HG03064 (cell line): ENCODE results near the gene FSTL4.

ENCODE experiments used
- ATAC-seq: cut with Tn5 transposase; IDR thresholded peaks from one replicate; pipeline ENCODE4 v1.9.1; 2021; ENCODE audit warnings: low read depth; ENCODE audit not compliant: unreplicated experiment

The FSTL4 gene

GRCh38 chr5:133333326-133334150 is 278.8 kb downstream of the FSTL4 start:
- no peak for ATAC-seq

- ATAC-seq: no peak
These were observed 279.8 kb downstream of the FSTL4 start for GRCh38 chr5:133332439-133333024.

GRCh38 chr5:133331941-133332340 is 280.4 kb downstream of the FSTL4 start:
- ATAC-seq: no peak

- no peak for ATAC-seq
These were observed 281.4 kb downstream of the FSTL4 start for GRCh38 chr5:133330956-133331355.

- no peak for ATAC-seq
These were observed 283.5 kb downstream of the FSTL4 start for GRCh38 chr5:133328800-133329199.

GRCh38 chr5:133327946-133328401 is 284.4 kb downstream of the FSTL4 start:
- ATAC-seq: no peak

- no peak for ATAC-seq
These were observed 286.0 kb downstream of the FSTL4 start for GRCh38 chr5:133326361-133326760.

- ATAC-seq: no peak
These were observed 286.5 kb downstream of the FSTL4 start for GRCh38 chr5:133325864-133326263.

GRCh38 chr5:133324926-133325325 is 287.4 kb downstream of the FSTL4 start:
- no peak for ATAC-seq

- ATAC-seq: no peak
These were observed 288.6 kb downstream of the FSTL4 start for GRCh38 chr5:133323494-133324457.

GRCh38 chr5:133322743-133323142 is 289.6 kb downstream of the FSTL4 start:
- ATAC-seq: no peak

GRCh38 chr5:133321833-133322420 is 290.4 kb downstream of the FSTL4 start:
- ATAC-seq: no peak

GRCh38 chr5:133321286-133321832 is 291.0 kb downstream of the FSTL4 start:
- no peak for ATAC-seq

GRCh38 chr5:133319905-133320520 is 292.3 kb downstream of the FSTL4 start:
- no peak for ATAC-seq

- ATAC-seq: no peak
These were observed 293.1 kb downstream of the FSTL4 start for GRCh38 chr5:133319244-133319643.

- ATAC-seq: no peak
These were observed 294.8 kb downstream of the FSTL4 start for GRCh38 chr5:133317558-133317957.

GRCh38 chr5:133316346-133317343 is 295.7 kb downstream of the FSTL4 start:
- ATAC-seq: no peak

GRCh38 chr5:133314086-133314485 is 298.3 kb downstream of the FSTL4 start:
- no peak for ATAC-seq

GRCh38 chr5:133311176-133311575 is 301.2 kb downstream of the FSTL4 start:
- no peak for ATAC-seq
